IPS-18c (cell line): ENCODE data around the gene CELSR1.

Experiments used
- H3K4me3 ChIP-seq: 2 replicates; pipeline ENCODE4 v1.7.0; 2013; ENCODE audit warnings: low read depth, mild to moderate bottlenecking, low read length, moderate library complexity; ENCODE audit not compliant: insufficient read depth
- H3K9me3 ChIP-seq: one replicate; pipeline ENCODE4 v1.6.1; 2013; ENCODE audit warnings: mild to moderate bottlenecking, low read length, moderate library complexity; ENCODE audit not compliant: control insufficient read depth, insufficient read depth

The CELSR1 gene

DNA sequence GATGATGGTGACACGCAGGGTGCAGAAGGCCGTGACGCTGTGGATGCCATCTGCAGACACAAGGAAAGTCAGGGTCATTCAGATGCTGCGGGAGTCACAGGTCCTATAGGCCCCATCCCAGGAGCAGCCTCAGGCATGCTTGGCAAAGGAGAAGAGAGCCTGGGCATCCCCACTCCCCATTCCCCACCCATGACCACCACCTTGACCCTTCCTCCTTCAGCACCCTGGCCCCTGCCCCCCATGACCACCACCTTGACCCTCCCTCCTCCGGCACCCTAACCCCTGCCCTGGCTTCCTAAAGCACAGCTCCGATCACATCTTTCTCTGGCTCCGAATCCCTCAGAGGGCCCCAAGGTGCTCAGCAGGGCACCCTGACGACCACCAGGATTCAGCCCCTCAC, 73.1 kb downstream of the CELSR1 start:
- peaks cover 3% of the 10 kb centered on the region for H3K9me3 ChIP-seq
- H3K4me3 ChIP-seq = no peak overlapping the region

DNA sequence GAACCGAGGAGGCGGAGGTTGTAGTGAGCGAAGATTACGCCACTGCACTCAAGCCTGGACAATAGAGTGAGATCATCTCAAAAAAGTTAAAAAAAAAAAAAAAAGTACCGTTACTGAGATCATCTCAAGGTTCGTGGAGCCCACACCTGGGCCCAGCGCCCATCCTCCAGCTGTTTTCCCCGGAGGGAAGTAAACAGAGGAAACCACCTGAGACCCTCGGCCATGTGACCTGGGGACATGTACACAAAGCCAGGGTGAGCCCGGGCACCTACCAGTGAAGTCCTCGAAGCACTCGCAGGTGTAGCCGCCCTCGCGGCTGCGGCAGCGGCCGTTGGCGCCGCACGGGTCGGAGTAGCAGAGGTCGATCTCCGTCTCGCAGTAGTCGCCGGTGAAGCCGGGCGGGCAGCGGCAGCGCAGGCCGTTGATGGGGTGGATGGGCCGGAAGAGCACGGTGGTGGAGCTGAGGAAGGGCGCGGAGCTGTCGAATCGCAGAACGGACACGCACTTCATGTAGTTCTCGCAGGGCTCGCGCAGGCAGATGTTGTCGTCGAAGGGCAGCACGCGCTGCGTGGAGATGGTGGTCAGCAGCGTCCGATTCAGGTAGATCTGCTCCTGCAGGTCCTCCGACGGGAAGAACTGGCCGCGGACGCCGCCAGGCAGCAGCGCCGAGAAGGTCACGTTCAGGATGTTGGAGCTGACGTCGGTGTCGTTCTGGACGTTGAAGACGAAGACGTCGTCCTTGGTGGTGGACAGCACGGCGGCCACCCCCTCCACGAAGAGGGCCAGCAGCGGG, 73.8 kb downstream of the CELSR1 start:
- H3K9me3 ChIP-seq = no peaks in the 10 kb centered on the region

DNA sequence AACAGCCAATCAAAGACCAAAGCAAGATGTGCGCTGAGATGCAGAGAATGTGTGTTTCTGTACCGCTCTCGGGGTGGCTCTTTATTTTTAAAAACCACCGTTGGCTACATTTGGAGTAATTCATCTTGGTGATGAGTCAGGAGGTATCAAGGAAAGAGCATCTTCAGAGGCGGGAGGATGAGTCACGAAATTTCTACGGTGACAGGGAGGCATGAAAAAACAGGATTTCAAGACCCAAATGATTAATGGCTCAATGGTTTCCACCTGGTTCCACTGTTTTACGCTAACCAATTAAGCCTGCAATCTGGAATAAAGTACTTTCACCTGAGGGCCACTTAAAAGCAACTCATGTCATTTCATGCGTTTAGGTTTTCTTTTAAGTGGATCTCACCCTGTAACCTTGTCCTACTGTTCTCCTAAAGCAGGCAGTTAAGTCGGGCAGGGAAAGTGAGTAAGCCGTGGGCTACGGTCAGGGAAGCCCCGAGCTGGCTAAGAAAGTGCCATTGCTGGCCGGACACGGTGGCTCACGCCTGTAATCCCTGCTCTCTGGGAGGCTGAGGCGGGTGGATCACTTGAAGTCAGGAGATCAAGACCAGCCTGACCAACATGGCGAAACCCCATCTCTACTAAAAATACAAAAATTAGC, 74.6 kb downstream of the CELSR1 start:
- H3K4me3 ChIP-seq = no peak overlapping the region
- no peaks in the 10 kb centered on the region for H3K9me3 ChIP-seq

More for the DNA sequence above, 73.8 kb downstream of the CELSR1 start:
- no peak overlapping the region for H3K4me3 ChIP-seq

DNA sequence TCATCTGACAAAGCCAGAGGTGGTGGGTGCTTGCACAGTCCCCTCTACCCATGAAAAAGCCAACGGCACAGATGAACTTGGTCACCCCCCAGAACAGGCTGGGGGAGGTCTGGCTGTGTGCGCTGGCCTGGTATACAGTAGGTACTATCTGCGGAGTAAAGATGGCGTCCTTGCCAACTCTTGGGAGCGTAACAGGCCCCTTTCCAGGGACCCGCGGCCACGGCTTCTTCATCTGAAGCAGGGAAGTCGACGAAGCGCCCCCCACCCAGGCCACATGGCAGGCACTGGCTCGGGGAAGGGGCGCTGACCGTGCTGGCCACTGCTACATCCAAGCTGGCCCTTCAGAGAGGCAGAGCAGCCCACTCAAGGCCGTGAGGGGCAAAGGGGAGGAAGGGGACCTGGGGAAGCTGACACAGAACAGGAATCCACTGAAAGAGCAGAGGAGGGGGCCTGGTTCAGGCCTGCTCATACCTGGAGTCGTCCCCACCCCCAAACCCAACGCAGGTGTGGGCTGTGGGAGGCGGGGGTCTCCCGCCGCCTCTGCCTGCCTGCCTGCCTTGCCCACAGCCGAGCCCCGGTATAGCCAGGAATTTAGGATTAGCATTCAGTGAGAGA, 75.7 kb downstream of the CELSR1 start:
- Histone ChIP-seq H3K9me3 (no peaks in the 10 kb centered on the region), H3K4me3 (no peak overlapping the region)

DNA sequence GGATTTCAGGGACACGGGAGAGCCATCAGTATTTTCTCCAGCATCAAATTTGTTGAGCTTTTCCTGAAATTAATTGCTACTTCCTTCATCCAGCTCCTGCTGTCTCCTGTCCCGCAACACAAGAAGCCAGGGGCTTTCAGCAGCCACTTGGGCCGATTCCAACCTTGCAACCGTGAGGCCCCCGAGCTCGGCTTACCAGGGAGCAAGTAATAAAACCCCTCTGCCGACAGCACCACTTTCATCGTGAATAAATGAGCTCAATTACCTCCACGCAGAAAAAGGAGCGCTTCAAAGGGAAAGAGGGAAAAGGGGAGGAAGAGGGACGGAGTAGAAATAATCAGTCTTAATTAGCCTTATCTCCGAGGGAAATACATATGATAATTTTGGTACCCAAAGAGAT, 76.6 kb downstream of the CELSR1 start:
- no peaks in the 10 kb centered on the region for H3K9me3 ChIP-seq

DNA sequence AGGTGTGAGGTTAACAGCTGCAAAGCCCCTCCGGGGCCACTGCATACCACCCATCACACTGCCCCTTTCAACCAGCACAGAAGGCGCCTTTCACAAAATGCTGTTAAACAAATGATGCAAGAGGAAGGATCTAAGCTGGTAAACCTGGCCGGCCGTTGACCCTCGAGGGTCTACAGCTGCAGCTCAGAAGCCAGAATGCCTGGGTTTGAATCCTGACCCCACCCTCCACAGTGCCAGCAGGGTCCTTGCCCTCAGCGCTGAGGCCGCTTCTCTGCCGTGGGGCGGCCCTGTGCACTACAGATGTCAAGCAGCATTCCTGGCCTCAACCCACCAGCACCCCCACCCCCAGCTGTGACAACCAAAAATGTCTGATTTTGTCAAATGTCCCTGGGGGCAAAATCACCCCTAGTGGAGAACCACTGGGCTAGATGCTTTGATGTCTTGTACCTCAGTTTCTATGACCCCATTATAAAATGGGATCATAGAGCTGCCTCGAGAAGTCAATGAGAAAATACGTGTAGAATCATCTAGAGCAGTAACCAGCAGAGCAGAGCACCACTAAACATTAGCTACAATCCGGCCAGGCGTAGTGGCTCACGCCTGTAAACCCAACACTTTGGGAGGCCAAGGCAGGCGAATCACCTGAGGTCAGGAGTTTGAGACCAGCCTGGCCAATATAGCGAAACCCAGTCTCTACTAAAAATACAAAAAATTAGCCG, 77.9 kb downstream of the CELSR1 start:
- Histone ChIP-seq H3K9me3 (no peaks in the 10 kb centered on the region), H3K4me3 (no peak overlapping the region)

More for the DNA sequence above, 76.6 kb downstream of the CELSR1 start:
- no peak overlapping the region for H3K4me3 ChIP-seq

DNA sequence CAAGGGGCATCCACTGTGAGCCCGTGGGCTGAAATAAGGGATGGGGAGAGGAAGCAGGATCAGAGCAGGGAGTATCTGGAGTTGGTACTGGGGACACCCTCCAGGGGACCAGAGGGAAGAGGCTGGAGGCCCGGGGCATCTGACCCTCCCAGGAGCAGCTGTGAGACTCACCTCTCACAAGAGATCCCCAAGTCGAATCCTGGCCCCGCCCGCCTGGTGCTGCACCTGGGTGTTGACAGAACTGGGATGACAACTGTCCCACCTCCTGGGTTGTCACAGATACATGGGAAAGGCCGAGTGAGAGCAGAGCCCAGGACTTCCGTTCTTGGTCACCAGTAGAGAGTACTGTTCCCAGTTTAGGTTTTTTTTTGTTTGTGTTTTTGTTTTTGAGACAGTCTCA, 78.9 kb downstream of the CELSR1 start:
- Histone ChIP-seq H3K4me3 (no peak overlapping the region), H3K9me3 (no peaks in the 10 kb centered on the region)

DNA sequence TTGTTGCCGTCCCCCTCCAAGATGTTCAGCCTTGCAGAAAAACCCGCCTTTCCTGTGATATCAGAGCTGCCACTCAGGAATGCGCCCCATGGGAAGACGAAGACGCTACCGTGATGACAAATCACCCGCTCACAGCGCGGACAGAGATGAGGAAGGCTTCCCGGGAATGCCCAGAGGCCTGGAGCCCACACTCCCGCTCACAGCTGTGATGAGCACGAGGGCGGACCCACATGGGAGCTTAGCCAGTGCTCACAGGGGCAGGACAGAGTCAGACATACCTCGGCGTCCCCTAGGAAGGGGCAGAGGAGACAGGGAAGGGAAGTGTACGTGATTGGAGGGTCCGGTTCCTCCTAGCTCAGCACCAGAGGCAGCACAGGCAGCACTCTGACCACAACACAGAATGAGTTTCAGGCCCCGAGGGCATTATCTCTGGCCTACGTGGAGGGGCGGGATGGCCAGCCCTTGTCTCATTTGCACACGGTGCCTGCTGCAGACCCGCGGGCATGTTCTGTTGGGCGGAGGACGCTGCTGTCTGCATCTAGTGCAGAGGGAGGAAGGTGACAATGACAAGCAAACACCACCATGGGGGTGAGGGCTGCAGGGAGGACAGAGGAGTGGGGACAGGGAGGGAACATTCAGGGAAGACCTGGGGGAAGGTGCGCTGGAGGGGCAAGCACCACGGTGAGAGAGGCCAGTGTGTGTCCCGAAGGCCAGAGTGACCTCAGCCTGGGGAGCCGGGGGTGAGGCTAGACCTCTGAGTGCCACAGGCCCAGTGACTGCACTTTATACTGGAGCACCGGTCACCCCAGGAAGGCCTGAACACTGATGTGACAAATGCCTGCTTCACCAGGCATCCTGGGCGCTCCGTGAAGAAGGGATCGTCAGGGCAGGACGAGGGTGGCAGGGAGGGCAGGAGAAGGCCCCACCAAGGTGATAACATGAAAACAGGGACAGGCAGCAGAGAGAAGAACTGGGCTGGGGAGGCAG, 79.6 kb downstream of the CELSR1 start:
- Histone ChIP-seq H3K9me3 (no peaks in the 10 kb centered on the region), H3K4me3 (no peak overlapping the region)

DNA sequence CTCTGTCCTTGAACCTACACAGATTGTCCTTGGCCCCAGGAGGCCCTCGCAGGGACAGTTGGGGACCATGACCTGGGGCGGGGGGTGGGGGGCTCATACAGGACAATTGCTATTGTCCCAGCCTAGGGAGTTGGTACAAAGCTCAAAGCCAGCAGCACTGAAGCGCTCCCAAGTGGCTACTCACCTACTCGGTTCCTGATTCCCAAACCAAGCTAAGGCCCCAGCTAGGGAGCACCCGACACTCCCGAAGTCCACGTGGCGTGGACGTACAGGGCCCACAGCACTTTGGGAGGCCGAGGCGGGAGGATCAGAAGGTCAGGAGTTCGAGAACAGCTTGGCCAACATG, 80.6 kb downstream of the CELSR1 start:
- no peaks in the 10 kb centered on the region for H3K9me3 ChIP-seq

DNA sequence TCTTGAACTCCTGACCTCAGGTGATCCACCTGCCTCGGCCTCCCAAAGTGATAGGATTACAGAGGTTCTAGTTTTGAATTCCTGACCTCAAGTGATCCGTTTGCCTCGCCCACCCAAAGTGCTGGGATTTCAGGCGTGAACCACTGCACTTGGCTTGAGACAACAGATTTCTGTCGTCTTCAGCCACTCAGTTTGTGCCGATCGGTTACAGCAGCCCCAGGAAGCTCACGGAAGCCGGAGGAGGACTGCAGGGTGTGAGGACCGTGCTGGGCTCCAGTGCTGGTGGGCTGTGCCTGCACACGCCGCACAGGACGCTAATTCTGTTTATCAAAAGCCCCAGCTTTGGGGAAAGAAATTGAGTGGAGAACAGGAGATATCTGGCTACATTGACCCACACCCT, 82.0 kb downstream of the CELSR1 start:
- Histone ChIP-seq H3K9me3 (no peaks in the 10 kb centered on the region), H3K4me3 (no peak overlapping the region)

More for the DNA sequence above, 80.6 kb downstream of the CELSR1 start:
- no peak overlapping the region for H3K4me3 ChIP-seq

DNA sequence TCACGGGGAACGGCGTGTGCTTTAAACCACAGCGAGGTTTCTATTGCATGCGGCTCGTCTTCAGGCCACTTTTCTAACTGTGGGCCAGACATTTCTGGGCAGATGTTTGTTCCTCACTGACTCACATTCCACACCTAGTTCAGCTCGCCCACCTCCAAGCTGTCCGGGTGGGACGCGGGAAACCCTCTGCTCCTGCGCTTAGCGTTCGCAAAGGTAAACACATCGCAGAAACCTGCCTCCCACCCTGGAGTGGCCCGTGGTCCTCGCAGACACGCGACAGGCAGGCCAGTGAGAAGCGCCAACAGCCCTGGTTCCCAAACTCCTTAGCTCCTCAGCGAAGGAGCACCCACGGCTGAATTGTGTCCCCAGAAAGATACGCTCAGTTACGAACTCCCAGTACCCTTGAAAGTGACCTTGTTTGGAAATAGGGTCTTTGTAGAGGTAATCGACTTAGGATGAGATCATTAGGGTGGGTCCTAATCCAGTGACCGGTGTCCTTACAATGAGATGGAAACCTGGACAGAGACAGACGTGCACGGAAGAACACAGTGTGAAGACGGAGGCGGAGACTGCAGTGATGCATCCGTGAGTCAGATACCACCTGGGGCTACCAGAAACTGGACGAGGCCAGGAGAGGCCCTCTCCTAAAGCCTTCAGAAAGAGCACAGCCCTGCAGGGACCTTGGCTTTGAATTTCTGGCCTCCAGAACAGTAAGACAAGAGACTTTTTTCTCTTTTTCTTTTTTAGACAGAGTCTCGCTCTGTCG, 82.7 kb downstream of the CELSR1 start:
- Histone ChIP-seq H3K4me3 (no peak overlapping the region; the same call in 1 of the 2 replicates), H3K9me3 (no peaks in the 10 kb centered on the region)

DNA sequence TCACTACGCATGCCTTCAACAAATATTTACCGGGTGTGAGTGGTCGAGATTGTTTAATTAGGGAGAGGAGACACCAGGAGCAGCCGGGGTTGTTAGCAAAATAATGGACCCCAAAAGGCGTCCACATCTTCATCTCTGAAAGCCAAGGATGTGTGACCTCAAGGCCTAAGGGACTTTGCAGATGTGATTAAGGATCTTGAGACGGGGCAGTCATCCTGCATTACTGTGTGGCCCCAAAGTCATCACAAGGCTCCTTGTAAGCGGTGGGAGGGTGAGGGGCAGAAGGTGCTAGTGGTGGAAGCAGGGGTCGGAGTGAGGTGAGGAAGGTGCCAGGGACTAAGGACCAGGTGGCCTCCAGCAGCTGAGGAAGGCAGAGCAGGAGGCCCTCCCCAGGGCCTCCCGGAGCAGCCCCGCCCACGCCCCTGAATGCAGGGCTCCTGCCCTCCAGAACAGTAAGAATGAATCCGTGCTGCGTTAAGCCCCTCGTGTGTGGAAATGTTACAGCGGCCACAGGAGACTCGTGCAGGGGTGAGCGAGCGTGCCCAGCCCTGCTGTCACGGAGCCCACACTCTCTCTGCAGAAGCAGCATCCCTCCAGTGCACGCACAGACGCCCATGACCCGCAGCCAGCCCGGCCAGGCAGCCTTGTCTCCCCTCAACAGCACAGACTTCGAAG, 83.5 kb downstream of the CELSR1 start:
- Histone ChIP-seq H3K9me3 (no peaks in the 10 kb centered on the region), H3K4me3 (no peak overlapping the region; the same call in 1 of the 2 replicates)

DNA sequence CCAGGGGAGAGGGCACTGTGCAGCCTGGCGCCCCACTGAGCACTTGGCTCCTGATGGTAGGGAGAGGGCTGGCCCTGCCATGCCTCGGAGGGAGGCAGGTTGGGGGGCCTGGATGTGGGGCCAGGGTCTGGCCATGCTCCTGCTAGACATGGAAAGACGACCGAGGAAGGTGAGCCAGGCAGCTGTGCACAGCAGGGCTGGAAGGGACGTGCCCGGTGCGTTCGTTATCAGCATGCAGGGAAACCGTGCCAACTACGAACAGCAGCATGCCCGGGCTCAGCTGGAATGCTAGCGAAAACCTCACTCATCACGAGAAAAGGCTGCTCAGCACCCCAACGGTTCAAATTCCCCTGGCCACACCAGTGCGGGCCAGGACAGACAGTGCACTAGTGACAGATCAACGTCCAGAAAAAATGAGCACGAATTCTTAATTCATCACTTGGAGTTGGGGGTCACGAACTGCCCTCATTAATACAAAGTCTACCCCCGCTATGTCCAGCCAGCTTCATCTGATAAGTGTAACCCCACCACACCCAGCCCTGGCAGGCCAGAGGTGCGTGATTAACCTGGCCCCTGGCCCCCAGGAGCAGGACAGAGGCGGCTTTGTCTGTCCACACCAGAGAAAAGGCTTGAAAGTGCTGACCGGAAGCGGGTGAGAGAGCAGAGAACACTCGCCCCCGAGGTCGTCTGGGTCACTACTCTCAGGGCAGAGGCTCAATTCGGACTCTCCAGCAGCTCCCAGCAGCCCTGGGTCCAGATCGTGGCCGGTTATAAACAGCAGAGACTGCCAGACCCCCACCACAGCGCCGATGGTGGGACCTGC, 84.2 kb downstream of the CELSR1 start:
- no peak overlapping the region for H3K4me3 ChIP-seq
- no peaks in the 10 kb centered on the region for H3K9me3 ChIP-seq

DNA sequence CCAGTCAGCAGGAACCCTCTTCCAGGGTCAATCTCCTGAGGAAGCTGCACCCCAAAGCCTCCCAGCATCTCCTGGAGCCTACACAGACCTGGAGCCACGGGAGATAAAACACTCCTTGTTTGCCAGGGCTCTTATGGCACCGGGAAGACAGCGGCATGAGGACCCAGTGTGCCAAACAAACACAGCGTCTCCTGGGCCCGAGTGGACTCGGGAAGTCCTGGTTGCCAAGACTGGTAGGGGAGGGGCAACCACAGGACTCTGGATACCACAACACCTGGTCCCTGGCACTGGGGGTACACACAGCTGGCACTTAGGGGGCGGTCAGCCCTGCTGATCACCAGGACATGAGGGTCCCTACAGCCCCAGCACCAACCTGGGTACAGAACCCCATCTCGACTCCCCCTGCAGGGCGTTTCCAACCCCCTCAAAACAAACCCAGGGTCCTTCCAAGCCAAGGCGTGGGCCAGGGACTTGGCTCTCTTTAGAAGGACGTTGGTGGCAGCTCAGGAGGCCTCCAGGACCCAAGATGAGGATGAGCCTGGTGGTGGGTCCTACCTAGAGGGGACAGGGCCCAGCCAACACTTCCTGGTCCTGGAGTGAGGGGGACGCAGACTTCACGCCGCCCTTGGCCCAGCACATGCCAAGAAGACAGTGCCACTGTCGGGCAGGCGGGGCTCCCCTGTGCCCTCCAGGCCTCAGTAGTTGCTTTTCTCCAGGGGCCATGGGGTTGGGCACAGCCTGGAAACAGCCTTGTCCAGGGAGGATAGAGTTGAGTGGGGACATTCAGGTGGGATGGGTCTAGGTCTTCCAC, 85.0 kb downstream of the CELSR1 start:
- H3K4me3 ChIP-seq = no peak overlapping the region

More for the DNA sequence above, 85.0 kb downstream of the CELSR1 start:
- no peaks in the 10 kb centered on the region for H3K9me3 ChIP-seq
